Measurements from ENCODE around the gene TRIM38. TPM values are rescaled to one million over a fixed set of nuclear protein-coding genes. Genes with fewer than 3 reads are reported as not detected.

Gene TRIM38
- total and polyA plus RNA-seq, 2 of the 13 experiments (the other 11 are each of a cell fraction or from before 2014, with no cell fraction given): 2.5 to 3.1 TPM

- TF ChIP-seq RXRB (CRISPR knock-in tag; IDR thresholded peaks at IDR 0.05; ENCODE audit: borderline replicate concordance): no peak
- no peak for TF ChIP-seq SIN3A (IDR thresholded peaks at IDR 0.05; ENCODE audit: borderline replicate concordance, low read depth, low read length)
- no peak for TF ChIP-seq ARID4A (CRISPR knock-in tag; IDR thresholded peaks at IDR 0.05; ENCODE audit: borderline replicate concordance)
- TF ChIP-seq ZFP36L1 (CRISPR knock-in tag; IDR thresholded peaks at IDR 0.05): no peak
- no peak for TF ChIP-seq NFKBIZ (CRISPR knock-in tag; IDR thresholded peaks at IDR 0.05)
- no peak for TF ChIP-seq ZNF841 (CRISPR knock-in tag; IDR thresholded peaks at IDR 0.05; ENCODE audit: borderline replicate concordance)
- no peak for TF ChIP-seq FIP1L1 (IDR thresholded peaks at IDR 0.05; ENCODE audit: borderline replicate concordance, insufficient read depth, low read depth, low read length)
- TF ChIP-seq PRDM15 (CRISPR knock-in tag; IDR thresholded peaks at IDR 0.05): no peak
- no peak for TF ChIP-seq TEAD3 (CRISPR knock-in tag; optimal IDR thresholded peaks at IDR 0.05; ENCODE audit: borderline replicate concordance)
- CTCF ChIA-PET (ENCODE audit: low intra/inter-chr PET ratio, low total read pairs): no interaction called here
Observed at GRCh38 chr6:25918083-25918683, 44.4 kb upstream of the TRIM38 start.

More at GRCh38 chr6:25918083-25918683, 44.4 kb upstream of the TRIM38 start:
- no peak overlapping the region for H3K27ac ChIP-seq (ENCODE audit: extremely low read length, insufficient read depth, low read length)
- no peak overlapping the region for H3K9ac ChIP-seq (ENCODE audit: insufficient read depth, low read depth, low read length)
- H3K4me1 ChIP-seq (ENCODE audit: insufficient read depth, low read length): peaks cover 18% of the 10 kb centered on the region
- peaks cover 4 to 25% of the 10 kb centered on the region in 2 experiments for H3K36me3 ChIP-seq (replicated peaks in 1 of 2; ENCODE audit: control insufficient read depth in 1 of 2, insufficient read depth in 2 of 2, low read length in 2 of 2)
- WGBS (ENCODE audit: low lambda C conversion rate): 92% methylated on average over 5 of the region's 5 CpGs
- no peaks in the 10 kb centered on the region for H3K27me3 ChIP-seq (ENCODE audit: control insufficient read depth in 1 of 2, insufficient read depth in 2 of 2, low read length in 2 of 2)
- POLR2A ChIA-PET: no interaction called here
- in situ Hi-C loops (cut with HindIII; ENCODE audit: extremely low pct_ligation_motif_present, low pct_unique_long_range_greater_than_20kb): no loop called here
- H3K9me3 ChIP-seq (ENCODE audit: low read length): no peaks in the 10 kb centered on the region
- intact Hi-C loops (cut with micrococcal nuclease; ENCODE audit: unreplicated experiment): no loop called here
- FAIRE-seq (no peak), DNase-seq (ENCODE audit: low spot score) (no peak), ATAC-seq (no peak)
- no peak overlapping the region for H3K4me2 ChIP-seq (ENCODE audit: low read depth, low read length)
- H2AFZ ChIP-seq (ENCODE audit: low read length): no peak overlapping the region
- H4K20me1 ChIP-seq (ENCODE audit: insufficient read depth, low read length): no peaks in the 10 kb centered on the region
- H3K79me2 ChIP-seq (ENCODE audit: insufficient read depth, low read length): no peaks in the 10 kb centered on the region
- H3K4me3 ChIP-seq (replicated peaks in 1 of 3; ENCODE audit: insufficient read depth in 1 of 3, low read depth in 2 of 3, low read length in 3 of 3): no peak overlapping the region
- no TSS peak for BruUV-seq (replicated peaks)
